Astrocyte of the spinal cord (primary cell): ENCODE results near the gene CEACAM16.
"Not testable (repeated sequence)": the region's sequence is repeated elsewhere in the genome, so short reads cannot be mapped to it uniquely, and the experiment has no call there.

Experiments
- DNase-seq: peaks from one replicate; pipeline ENCODE4 v3.0.0; 2011; ENCODE audit warnings: low read depth, low spot score
- H3K4me3 ChIP-seq: 2 replicates; pipeline ENCODE4 v1.5.1; 2011; ENCODE audit warnings: low read depth, mild to moderate bottlenecking, low read length, moderate library complexity
- in situ Hi-C: cut with HindIII; loops from 2 replicates; pipeline ENCODE4 v1.10.0; 2017; ENCODE audit warnings: low sequenced_read_pairs
- TF ChIP-seq, protein P1 (sequence below): IDR thresholded peaks from 2 replicates; pipeline ENCODE4 v1.5.1; 2012; ENCODE audit warnings: low read depth, mild to moderate bottlenecking, low read length, inconsistent platforms

The CEACAM16 gene

DNA sequence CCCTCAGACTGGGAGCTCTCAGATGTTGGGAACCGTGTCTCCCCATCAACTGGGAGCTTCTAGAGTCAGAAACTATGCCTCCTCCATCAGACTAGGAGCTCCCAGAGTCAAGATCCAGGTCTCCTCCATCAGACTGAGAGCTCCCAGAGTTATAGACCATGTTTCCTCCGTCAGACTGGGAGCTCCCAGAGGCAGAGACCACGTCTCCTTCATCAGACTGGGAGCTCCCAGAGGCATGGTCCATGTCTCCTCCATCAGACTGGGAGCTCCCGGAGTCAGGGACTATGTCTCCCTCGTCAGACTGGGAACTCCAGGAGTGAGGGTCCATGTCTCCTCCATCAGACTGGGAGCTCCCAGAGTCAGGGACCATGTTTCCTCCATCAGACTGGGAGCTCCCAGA, 10.0 kb downstream of the CEACAM16 start:
- no peak for DNase-seq
- H3K4me3 ChIP-seq = no peak overlapping the region
- TF ChIP-seq, protein P1, sequence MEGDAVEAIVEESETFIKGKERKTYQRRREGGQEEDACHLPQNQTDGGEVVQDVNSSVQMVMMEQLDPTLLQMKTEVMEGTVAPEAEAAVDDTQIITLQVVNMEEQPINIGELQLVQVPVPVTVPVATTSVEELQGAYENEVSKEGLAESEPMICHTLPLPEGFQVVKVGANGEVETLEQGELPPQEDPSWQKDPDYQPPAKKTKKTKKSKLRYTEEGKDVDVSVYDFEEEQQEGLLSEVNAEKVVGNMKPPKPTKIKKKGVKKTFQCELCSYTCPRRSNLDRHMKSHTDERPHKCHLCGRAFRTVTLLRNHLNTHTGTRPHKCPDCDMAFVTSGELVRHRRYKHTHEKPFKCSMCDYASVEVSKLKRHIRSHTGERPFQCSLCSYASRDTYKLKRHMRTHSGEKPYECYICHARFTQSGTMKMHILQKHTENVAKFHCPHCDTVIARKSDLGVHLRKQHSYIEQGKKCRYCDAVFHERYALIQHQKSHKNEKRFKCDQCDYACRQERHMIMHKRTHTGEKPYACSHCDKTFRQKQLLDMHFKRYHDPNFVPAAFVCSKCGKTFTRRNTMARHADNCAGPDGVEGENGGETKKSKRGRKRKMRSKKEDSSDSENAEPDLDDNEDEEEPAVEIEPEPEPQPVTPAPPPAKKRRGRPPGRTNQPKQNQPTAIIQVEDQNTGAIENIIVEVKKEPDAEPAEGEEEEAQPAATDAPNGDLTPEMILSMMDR = no peak
- in situ Hi-C loops = no loop called here

DNA sequence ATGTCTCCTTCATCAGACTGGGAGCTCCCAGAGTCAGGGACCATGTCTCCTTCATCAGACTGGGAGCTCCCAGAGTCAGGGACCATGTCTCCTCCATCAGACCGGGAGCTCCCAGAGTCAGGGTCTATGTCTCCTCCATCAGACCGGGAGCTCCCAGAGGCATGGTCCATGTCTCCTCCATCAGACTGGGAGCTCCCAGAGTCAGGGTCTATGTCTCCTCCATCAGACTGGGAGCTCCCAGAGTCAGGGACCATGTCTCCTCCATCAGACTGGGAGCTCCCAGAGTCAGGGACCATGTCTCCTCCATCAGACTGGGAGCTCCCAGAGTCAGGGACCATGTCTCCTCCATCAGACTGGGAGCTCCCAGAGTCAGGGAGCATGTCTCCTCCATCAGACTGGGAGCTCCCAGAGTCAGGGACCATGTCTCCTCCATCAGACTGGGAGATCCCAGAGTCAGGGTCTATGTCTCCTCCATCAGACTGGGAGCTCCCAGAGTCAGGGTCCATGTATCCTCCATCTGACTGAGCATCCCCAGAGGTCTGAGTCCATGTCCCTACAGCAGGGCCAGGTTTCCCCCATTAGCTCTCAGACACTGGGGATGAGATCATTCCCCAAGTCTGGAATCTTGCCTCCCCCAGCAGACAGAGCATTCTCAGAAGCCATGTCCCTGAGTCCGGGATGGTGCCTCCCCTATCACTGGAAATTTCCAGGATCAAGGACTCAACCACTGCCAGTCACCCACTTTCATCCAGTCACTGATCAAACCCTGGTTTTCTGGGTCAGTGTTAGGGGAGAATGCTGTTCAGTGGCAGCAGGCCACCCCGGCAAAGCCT, 10.7 kb downstream of the CEACAM16 start:
- in situ Hi-C loops, H3K4me3 ChIP-seq, DNase-seq: not testable (repeated sequence)

DNA sequence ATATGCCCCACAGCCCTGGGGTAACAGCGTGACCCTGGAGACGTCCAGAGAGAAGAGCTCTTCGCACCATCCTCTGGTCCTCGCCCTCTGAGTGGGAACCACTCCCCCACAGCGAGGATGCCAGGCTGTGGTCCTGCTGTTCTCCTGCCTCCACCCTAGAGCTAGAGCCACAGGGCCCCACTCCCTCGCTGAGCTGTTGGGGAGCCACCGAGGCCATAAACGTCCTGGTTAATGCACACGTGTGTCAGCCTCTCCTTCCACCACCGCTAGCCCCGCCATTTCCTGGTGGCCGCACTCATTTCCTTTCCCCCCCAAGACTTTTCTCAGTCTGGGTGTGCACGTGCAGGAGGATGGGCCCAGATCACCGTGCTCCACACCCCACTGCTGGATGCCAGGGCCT, 11.5 kb downstream of the CEACAM16 start:
- TF ChIP-seq, protein P1 = no peak
- in situ Hi-C loops = no loop called here
- DNase-seq = no peak
- no peak overlapping the region for H3K4me3 ChIP-seq

DNA sequence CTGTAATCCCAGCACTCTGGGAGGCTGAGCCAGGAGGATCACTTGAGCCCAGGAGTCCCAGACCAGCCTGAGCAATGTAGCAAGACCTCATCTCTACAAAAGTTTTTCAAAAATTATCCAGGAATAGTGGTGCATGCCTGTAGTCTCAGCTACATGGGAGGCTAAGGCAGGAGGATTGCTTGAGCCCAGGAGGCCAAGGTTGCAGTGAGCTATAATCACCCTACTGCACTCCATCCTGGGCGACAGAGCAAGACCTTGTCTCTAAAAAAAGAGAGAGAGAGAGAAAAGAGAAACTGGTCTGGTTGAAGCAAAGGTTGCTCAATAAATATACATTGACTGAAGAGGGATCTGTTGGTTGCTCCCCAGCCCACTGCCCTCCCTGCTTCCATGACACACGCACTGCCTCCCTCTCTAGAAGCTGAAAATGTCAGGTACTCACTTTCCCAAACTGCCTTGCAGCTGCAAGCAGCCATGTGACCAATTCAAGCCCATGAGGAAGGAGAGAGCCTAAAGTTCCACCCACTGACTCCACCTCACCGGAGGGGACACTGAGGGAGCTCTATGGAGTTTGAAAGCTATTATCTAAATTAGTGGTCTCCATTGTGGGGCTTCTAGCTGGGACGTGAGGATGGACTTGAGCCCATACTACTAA, 14.0 kb downstream of the CEACAM16 start:
- no peak for DNase-seq
- H3K4me3 ChIP-seq = no peak overlapping the region
- in situ Hi-C loops = no loop called here
- TF ChIP-seq, protein P1 = no peak

DNA sequence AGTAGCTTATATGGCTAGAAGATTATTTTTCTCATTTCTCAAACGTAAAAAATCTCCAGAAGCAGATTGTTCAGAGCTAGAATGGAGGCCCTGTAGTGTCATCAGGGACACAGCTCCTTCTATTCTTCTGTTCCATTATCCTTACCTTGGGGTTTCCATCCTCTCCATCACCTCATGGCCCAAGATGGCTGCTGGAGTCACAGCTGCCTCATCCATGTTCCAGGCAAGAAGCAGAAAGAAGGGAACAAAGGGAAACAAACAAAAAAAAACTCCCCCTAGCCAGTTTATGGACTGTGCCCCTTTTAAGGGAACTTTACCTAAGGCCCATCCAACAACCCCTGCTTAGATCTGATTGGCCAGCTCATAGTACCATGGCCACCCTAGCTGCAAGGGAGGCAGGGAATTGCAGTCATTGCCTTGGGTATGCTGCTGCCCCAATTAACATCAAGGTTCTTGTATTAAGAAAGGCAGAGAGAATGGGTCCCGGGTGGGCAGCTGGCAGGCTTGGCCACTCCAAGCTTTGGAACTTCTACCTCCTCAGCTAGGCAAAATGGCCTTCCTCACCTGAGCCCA, 15.7 kb downstream of the CEACAM16 start:
- no peak overlapping the region for H3K4me3 ChIP-seq
- in situ Hi-C loops = no loop called here
- DNase-seq = no peak
- TF ChIP-seq, protein P1 = no peak

DNA sequence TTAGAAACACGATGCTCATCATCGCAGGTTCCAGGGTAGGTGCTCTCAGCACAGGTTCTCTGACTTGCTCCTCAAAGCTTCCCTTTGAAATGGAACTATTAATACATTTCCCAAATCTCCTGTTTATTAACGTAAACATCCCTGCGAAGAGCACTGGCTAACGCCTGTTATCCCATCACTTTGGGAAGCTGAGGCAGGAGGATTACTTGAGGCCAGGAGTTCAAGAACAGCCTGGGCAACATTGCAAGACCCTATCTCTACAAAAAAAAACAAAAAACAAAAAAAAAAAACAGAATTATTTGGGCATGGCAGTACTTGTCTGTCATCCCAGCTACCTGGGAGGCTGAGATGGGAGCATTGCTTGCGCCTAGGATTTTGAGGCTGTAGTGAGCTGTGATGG, 18.7 kb downstream of the CEACAM16 start:
- DNase-seq = no peak
- TF ChIP-seq, protein P1 = no peak
- H3K4me3 ChIP-seq = no peak overlapping the region
- in situ Hi-C loops = no loop called here
